DMS79 treated with DMSO at 0.1 percent for 48 hours (cell line): ENCODE measurements around the gene B4GALT5.
A peak's percentile ranks its signal among the peaks of the same experiment; 100 is the strongest.

Experiments
- DNase-seq: peaks from one replicate; lab custom pipeline; 2025; lab: John Stamatoyannopoulos, UW

The B4GALT5 gene

GRCh38 chr20:49657118-49657901 lies 56.4 kb downstream of the B4GALT5 start:
- DNase-seq, result no peak

GRCh38 chr20:49656304-49656703 lies 57.4 kb downstream of the B4GALT5 start:
- peak; percentile 93 for DNase-seq

GRCh38 chr20:49653925-49654434 lies 59.7 kb downstream of the B4GALT5 start:
- no peak for DNase-seq

- no peak for DNase-seq
These were observed 64.0 kb downstream of the B4GALT5 start for GRCh38 chr20:49649672-49650071.

- DNase-seq, result no peak
These were observed 66.1 kb downstream of the B4GALT5 start for GRCh38 chr20:49647550-49647949.

- no peak for DNase-seq
These were observed 67.2 kb downstream of the B4GALT5 start for GRCh38 chr20:49646528-49646927.

GRCh38 chr20:49646126-49646525 lies 67.6 kb downstream of the B4GALT5 start:
- DNase-seq, result no peak

- no peak for DNase-seq
These were observed 68.6 kb downstream of the B4GALT5 start for GRCh38 chr20:49644980-49645565.

- peak; percentile 51 for DNase-seq
These were observed 70.9 kb downstream of the B4GALT5 start for GRCh38 chr20:49642816-49643215.

- peak; percentile 98 for DNase-seq
These were observed 71.7 kb downstream of the B4GALT5 start for GRCh38 chr20:49641683-49642656.

- no peak for DNase-seq
These were observed 76.5 kb downstream of the B4GALT5 start for GRCh38 chr20:49637046-49637637.

GRCh38 chr20:49636447-49636846 lies 77.2 kb downstream of the B4GALT5 start:
- DNase-seq, result peak; percentile 88

GRCh38 chr20:49635866-49636265 lies 77.8 kb downstream of the B4GALT5 start:
- DNase-seq, result no peak

- peak; percentile 45 for DNase-seq
These were observed 78.5 kb downstream of the B4GALT5 start for GRCh38 chr20:49635166-49635565.

- DNase-seq, result no peak
These were observed 79.6 kb downstream of the B4GALT5 start for GRCh38 chr20:49634116-49634515.

GRCh38 chr20:49633643-49634042 lies 80.0 kb downstream of the B4GALT5 start:
- no peak for DNase-seq

- DNase-seq, result no peak
These were observed 80.7 kb downstream of the B4GALT5 start for GRCh38 chr20:49633023-49633422.

- no peak for DNase-seq
These were observed 81.7 kb downstream of the B4GALT5 start for GRCh38 chr20:49631856-49632418.

GRCh38 chr20:49631061-49631716 lies 82.5 kb downstream of the B4GALT5 start:
- DNase-seq, result no peak

GRCh38 chr20:49630396-49630951 lies 83.2 kb downstream of the B4GALT5 start:
- DNase-seq, result no peak

GRCh38 chr20:49629606-49630005 lies 84.1 kb downstream of the B4GALT5 start:
- DNase-seq, result no peak
